Stimulated activated CD8-positive, alpha-beta memory T cell treated with anti-CD3 and anti-CD28 coated beads, Interleukin-4, amount 100 ng/mL, for 1 hour (primary cell): ENCODE data around the gene MOBP.
"Not testable (repeated sequence)": the region's sequence is repeated elsewhere in the genome, so short reads cannot be mapped to it uniquely, and the experiment has no call there.

Experiments used
- DNase-seq, 2 donors: peaks; one replicate each; pipeline ENCODE4 v3.0.0-alpha.2; 2020; ENCODE audit warnings: low read depth in 2 of 2, low spot score in 1 of 2

MOBP gene

GRCh38 chr3:39467394-39468107 lies at the start of gene MOBP:
TSS of gene MOBP (plus strand) at chr3:39467680. CDS start at chr3:39502070, 34,390 bp downstream.
- no peak for DNase-seq

DNA sequence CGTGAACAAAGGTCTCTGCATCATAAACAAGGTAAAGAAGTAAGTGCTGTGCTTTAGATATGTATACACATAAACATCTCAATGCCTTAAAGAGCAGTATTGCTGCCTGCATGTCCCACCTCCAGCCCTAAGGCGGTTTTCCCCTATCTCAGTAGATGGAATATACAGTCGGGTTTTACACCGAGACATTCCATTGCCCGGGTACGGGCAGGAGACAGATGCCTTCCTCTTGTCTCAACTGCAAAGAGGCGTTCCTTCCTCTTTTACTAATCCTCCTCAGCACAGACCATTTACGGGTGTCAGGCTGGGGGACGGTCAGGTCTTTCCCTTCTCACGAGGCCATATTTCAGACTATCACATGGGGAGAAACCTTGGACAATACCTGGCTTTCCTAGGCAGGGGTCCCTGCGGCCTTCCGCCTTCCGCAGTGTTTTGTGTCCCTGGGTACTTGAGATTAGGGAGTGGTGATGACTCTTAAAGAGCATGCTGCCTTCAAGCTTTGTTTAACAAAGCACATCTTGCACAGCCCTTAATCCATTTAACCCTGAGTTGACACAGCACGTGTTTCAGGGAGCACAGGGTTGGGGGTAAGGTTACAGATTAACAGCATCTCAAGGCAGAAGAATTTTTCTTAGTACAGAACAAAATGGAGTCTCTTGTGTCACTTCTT lies 48.8 kb upstream of the MOBP start:
- DNase-seq = not testable (repeated sequence)

GRCh38 chr3:39419742-39420315 lies 47.7 kb upstream of the MOBP start:
- no peak for DNase-seq

DNA sequence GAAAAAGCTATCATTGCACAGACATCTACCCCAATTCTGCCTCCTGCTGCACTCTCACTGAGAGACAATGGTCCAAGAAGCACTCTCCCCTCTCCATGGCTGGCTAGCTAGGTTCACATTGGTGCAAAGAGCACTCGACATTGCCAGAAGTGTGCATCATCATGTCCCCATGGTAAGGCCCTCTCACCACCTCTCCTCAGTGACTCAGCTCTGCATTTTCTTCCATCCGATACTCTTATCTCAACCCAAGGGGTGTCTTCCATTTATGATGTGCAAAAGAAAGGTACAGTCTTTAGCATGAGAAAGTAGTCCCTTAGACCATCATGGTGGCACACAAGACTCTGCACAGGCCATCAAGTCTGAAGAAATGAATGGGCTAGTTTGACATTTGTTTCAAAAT lies 46.9 kb upstream of the MOBP start:
- DNase-seq = no peak

GRCh38 chr3:39423436-39423970 lies 44.0 kb upstream of the MOBP start:
- DNase-seq = no peak

DNA sequence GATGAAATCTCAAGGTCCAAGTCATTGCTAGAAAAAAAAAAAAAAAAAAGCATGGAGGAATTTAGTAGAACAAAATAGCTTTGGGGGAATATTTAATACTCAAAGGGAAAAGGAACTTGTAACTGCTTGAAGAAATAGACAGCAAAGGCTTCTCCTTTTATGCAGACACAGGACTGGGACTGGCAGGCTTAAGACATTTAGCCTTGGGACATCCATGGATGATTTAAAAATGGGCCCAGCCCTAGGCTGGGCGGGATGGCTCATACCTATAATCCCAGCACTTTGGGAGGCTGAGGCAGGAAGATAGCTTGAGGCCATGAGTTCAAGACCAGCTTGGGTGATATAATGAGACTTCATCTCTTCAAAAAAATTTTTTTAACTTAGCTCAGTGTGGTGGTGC lies 41.2 kb upstream of the MOBP start:
- no peak for DNase-seq

DNA sequence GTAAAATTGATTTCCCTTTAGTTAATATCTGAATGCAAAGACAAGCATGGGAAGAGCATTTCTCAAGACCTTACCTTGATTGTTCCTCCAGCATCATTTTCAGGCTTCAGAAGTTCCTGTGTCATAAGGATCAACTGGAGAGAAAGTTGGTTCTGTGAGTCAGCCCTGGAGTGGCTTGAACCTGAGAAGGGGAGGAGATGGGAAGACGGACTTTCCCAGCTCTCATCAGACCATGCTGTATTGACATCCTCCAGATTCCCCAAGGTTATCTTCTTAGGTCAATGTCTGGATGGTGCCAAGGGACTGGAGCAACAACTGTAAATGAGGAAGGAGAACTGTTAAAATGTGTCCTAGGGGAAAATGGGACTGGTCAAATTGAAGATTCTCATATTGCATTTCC lies 40.0 kb upstream of the MOBP start:
- no peak for DNase-seq

GRCh38 chr3:39428745-39429201 lies 38.7 kb upstream of the MOBP start:
- DNase-seq = no peak

DNA sequence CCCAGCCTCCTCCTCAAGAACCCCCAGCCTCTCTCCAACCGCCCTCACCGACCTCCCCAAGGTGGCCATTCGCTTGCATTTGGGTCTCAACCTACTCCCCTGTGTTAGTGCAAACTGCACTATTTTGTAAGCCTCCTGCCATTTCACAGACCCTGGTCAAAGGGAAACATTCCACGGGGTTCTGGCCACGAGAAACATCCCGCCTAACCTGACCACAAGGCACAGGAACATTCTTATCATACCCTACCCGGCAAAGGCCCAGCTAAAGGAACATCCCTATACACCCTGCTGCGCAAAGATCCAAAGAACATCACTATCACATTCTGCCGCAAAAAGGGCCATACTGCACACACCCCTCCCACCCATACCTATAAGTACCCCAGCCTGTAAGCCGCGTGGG lies 38.0 kb upstream of the MOBP start:
- DNase-seq = no peak

DNA sequence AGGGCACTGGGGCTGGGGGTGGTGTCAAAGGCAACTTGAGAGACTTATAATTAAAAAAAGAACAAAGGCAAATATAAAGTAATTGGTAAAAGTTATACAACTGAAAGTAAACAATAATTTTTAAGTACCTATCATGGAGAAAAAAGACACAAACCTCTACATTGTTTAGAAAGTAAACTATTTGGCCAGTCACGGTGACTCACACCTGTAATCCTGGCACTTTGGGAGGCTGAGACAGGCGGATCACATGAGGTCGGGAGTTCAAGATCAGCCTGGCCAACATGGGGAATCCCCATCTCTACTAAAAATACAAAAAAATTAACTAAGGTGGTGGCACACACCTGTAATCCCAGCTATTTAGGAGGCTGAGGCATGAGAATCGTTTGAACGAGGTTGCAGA lies 35.1 kb upstream of the MOBP start:
- DNase-seq = no peak

GRCh38 chr3:39433642-39434041 lies 33.8 kb upstream of the MOBP start:
- no peak for DNase-seq

GRCh38 chr3:39434574-39434973 lies 32.9 kb upstream of the MOBP start:
- no peak for DNase-seq

DNA sequence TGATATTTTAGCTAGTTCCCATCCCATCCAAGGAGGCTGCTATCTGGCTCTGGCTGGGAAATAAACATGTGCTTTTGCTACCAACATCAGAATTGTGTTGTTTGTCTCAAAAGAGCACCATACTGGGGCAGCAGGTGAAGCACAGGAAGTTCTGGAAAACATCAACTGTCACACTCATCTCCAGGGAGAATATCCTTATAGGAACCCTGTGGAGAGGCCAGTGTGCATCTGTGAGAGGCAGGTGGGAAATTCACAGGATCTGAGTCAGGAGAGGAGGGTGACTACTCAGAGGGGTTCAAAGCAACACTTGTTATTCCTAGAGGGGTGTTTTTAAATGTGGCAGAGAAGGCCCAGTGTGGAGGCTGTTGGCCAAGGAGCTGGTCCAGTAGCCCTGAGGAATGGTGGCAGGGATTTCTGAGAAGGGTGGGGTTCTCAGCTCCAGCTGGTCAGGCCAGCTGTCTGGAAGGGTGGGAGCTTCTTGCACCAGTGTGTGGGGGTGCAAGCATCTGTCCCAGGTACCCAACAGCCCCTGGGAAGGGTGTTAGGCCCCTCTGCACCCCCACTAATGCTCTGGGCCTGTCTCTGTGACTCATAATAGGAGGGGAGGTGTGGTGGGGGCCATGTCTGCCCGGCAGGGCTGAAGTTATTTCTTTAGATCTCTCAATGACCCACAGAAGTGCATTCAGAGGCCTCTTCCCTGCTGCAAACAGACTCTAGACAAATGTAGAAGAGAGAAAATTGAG lies 32.3 kb upstream of the MOBP start:
- no peak for DNase-seq

- DNase-seq = no peak
Measured at GRCh38 chr3:39438880-39439279, 28.6 kb upstream of the MOBP start.

GRCh38 chr3:39440316-39440715 lies 27.2 kb upstream of the MOBP start:
- DNase-seq = no peak

GRCh38 chr3:39443530-39443929 lies 23.9 kb upstream of the MOBP start:
- no peak for DNase-seq

- no peak for DNase-seq
Measured at GRCh38 chr3:39445927-39446326, 21.6 kb upstream of the MOBP start.

- DNase-seq = no peak
Measured at GRCh38 chr3:39446444-39446843, 21.0 kb upstream of the MOBP start.

DNA sequence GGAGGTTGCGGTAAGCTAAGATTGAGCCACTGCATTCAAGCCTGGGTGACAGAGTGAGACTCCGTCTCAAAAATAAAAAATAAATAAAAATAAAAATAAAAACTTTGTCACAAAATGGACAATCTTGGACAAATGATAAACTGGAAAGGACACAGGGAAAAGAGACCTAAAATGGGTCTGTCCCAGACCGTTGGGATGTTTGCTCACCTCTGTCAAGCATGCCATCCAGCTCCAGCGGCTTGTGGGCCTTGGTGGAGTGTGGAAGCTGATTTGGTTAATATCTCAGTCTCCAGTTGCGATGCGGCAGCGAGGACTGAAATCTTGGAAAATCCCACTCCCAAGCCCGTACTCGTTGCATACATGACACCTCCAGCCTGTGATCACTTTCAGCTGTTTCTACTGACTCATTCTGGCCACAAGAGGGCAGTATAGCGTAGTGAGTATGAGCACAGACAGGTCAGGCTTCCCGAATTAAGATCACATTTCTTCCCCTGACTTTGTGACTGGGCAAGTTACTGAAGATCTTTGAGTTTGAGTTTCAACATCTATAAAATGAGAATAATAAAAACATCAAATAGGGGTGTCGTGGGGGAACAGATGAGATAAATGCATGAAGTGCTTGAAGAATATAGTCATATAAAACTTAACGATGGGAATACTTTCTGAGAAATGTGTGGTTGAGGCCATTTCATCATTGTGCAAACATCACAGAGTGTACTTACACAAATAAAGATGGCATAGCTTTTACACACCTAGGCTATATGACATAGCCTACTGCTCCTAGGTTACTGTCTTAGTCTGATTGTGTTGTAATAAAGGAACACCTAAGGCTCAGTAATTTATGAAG lies 19.6 kb upstream of the MOBP start:
- peak; percentile 15 to 40 for DNase-seq

DNA sequence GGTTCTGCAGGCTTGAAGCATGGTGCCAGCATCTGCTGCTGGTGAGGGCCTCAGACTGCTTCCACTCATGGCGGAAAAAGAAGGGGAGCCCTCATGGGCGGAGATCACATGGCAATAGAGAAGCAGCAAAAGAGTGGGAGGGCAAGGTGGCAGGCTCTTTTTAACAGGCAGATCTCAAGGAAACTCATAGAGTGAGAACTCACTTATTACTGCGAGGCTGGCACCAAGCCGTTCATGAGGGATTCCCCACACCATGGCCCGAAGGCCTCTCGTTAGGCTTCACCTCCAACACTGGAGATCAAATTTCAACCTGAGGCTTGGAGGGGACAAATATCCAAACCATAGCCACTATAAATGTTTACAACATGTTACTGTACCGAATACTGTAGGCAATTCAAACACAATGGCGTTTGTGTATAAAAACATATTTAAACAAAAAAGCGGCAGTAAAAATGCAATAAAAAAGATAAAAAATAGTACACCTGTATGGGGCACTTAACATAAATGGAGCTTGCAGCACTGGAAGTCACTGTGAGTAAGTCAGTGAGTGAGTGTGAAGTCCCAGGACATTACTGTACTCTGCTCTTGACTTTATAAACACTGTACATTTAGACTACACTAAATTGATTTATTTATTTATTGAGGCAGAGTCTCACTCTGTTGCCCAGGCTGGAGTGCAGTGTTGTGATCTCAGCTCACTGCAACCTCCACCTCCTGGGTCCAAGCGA lies 18.8 kb upstream of the MOBP start:
- DNase-seq = no peak
